ENCODE measurements around the gene DUSP8.

GRCh38 chr11:1541474-1542204 lies 30.4 kb downstream of the DUSP8 start:
- TF ChIP-seq CTCF (IDR thresholded peaks at IDR 0.05) = no peak
- TF ChIP-seq POLR2A (IDR thresholded peaks at IDR 0.05) = no peak

Data from ovary (tissue), 3 donors.